K562 (cell line): ENCODE measurements around the gene ZNF709. TPM values are rescaled to one million over a fixed set of nuclear protein-coding genes. Genes with fewer than 3 reads are reported as not detected.

Experiments used
- CAMTA2 ChIP-seq: fragments of 250-450 bp; sonication (Bioruptor Pico); conservative IDR thresholded peaks from 2 replicates; pipeline ENCODE4 v1.5.1; 2022
- CBFB ChIP-seq: sonication (generic); formaldehyde crosslinking; IDR thresholded peaks from 2 replicates; pipeline ENCODE4 v1.4.0; 2020; ENCODE audit warnings: mild to moderate bottlenecking, missing genetic modification reagents
- DACH1 ChIP-seq: fragments of 450-650 bp; IDR thresholded peaks from 2 replicates; pipeline ENCODE4 v1.6.1; 2018; ENCODE audit not compliant: partially characterized antibody
- GATAD2A ChIP-seq: fragments of 450-650 bp; IDR thresholded peaks from 2 replicates; pipeline ENCODE4 v1.6.1; 2017
- IRF2 ChIP-seq: sonication (generic); formaldehyde crosslinking; IDR thresholded peaks from 2 replicates; pipeline ENCODE4 v1.8.1; 2022; ENCODE audit warnings: mild to moderate bottlenecking, missing genetic modification reagents
- MAZ ChIP-seq, 2 experiments: fragments of 450-650 bp in 1 of 2; sonication (generic) in 1 of 2; formaldehyde crosslinking; IDR thresholded peaks in 1 of 2; conservative IDR thresholded peaks in 1 of 2; 2 replicates each; pipeline versions ENCODE4 v1.4.0 to v1.5.0; 2020; ENCODE audit warnings: mild to moderate bottlenecking in 1 of 2, missing genetic modification reagents in 1 of 2
- PHB2 ChIP-seq: fragments of 450-650 bp; IDR thresholded peaks from 2 replicates; pipeline ENCODE4 v1.6.1; 2017; ENCODE audit warnings: low read depth
- PPARD ChIP-seq: fragments of 250-450 bp; sonication (Bioruptor Pico); IDR thresholded peaks from 2 replicates; pipeline ENCODE4 v1.8.0; 2022; ENCODE audit warnings: inconsistent platforms, mild to moderate bottlenecking, moderate library complexity
- SMC3 ChIP-seq: conservative IDR thresholded peaks from 2 replicates; pipeline ENCODE4 v1.6.1; 2011; ENCODE audit warnings: low read depth, low read length, improper control_type of control experiment; ENCODE audit not compliant: insufficient read depth
- TBP ChIP-seq: optimal IDR thresholded peaks from 2 replicates; pipeline ENCODE3; 2011; ENCODE audit warnings: low read depth, low read length, improper control_type of control experiment
- U2AF2 ChIP-seq: fragments of 200-400 bp; formaldehyde crosslinking; optimal IDR thresholded peaks from 2 replicates; pipeline ENCODE3; 2017; ENCODE audit warnings: low read depth, mild to moderate bottlenecking, low read length
- ZNF197 ChIP-seq: fragments of 200-800 bp; sonication (Bioruptor generic); IDR thresholded peaks from 2 replicates; pipeline ENCODE4 v1.6.1; 2016; ENCODE audit warnings: low read depth, missing genetic modification characterization, missing compliant biosample characterization
- ZNF431 ChIP-seq: sonication (generic); formaldehyde crosslinking; IDR thresholded peaks from 2 replicates; pipeline ENCODE4 v1.8.0; 2022; ENCODE audit warnings: mild to moderate bottlenecking, missing genetic modification reagents
- ZNF830 ChIP-seq: fragments of 250-450 bp; sonication (Bioruptor Pico); IDR thresholded peaks from 2 replicates; pipeline ENCODE4 v1.5.0; 2021; ENCODE audit warnings: mild to moderate bottlenecking
- polyA plus RNA-seq, 8 experiments: library from polyadenylated mRNA; depleted of rRNA in 4 of 8; stranded (reverse) in 5 of 8; unstranded in 3 of 8; fragments of >200 nt; fragmentation: Nextera tagmentation in 2 of 8; fragmentation: Illumina TruSeq in 1 of 8; extraction: Ambion mirVana in 2 of 8; extraction: Trizol in 1 of 8; gene quantifications; 2 replicates each; pipeline versions ENCODE4 v1.2.1 to v1.2.3, GENCODE V29; 2011 to 2014; ENCODE audit warnings: inconsistent platforms in 1 of 8, missing spikeins in 1 of 8
- total RNA-seq, 7 experiments: library from RNA; depleted of rRNA in 6 of 7; stranded (reverse); fragments of >200 nt in 6 of 7; fragmentation: Illumina TruSeq in 2 of 7; extraction: Trizol in 2 of 7; gene quantifications; 2 replicates each; pipeline versions ENCODE4 v1.2.1 to v1.2.3, GENCODE V29; 2011 to 2021; ENCODE audit warnings: low replicate concordance in 1 of 7
- TF ChIP-seq, protein P1 (sequence below): IDR thresholded peaks from 3 replicates; pipeline ENCODE4 v1.6.1; 2011; ENCODE audit warnings: borderline replicate concordance, mild to moderate bottlenecking, moderate library complexity; ENCODE audit not compliant: insufficient read length; ENCODE audit errors: extremely low read depth
- TF ChIP-seq, protein P2 (sequence below): fragments of 250-450 bp; sonication (Bioruptor Pico); IDR thresholded peaks from 2 replicates; pipeline ENCODE4 v1.4.0; 2020; ENCODE audit warnings: mild to moderate bottlenecking, moderate library complexity
- TF ChIP-seq, protein P3 (sequence below): fragments of 250-450 bp; sonication (Bioruptor Pico); IDR thresholded peaks from 2 replicates; pipeline ENCODE4 v1.5.0; 2020; ENCODE audit warnings: mild to moderate bottlenecking, borderline replicate concordance
- TF ChIP-seq, protein P4 (sequence below), 2 experiments: fragments of 200-800 bp in 1 of 2; sonication (Bioruptor generic) in 1 of 2; sonication (generic) in 1 of 2; formaldehyde crosslinking in 1 of 2; IDR thresholded peaks in 1 of 2; conservative IDR thresholded peaks in 1 of 2; 2 replicates each; pipeline versions ENCODE4 v1.5.0 to v1.6.1; 2016 to 2020; ENCODE audit warnings: missing compliant biosample characterization in 1 of 2, missing genetic modification characterization in 1 of 2, missing genetic modification reagents in 1 of 2

Gene ZNF709
- total and polyA plus RNA-seq, 9 of the 15 experiments (the other 6 are each of a cell fraction or from before 2014, with no cell fraction given) = 0.07 to 0.69 (median 0.18) TPM

DNA sequence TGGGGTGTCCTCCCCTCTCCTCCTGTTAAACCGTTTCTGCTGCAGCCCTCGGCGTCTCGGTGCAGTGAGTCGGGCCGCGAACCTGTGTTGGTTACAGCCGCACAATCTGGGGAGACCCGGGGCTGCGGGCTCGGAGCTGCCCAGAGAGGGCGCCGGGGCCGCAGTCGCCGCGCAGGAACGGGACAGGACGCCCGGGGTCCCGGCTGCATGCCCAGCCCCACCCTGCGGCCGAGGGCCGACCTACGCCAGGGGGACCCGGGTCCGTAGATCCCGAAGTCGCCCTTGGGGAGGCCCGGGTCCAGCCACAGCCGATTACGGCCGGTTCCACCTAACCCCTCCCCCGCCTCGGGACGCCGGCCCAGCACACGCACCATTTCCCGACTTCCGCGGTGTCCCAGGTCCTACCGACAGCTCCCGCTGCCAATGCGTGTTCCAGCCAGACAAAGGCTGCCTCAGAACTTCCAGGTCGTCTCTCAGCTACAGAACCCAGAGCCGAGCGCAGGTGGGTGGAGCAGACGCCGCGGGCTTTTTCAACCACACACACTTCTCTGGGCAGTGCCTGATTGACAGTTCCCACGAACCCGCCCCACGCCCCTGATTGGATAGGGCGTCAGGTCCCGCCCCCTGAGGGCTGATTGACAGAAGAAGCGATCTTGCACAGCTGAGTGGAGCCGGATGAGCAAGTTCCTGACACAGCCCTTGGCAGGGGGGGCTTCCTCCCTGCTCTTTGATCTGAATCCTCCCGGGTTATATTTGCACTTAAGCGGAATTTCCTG, 43.9 kb downstream of the ZNF709 start, which contains the start of gene ZNF443 (continued):
- TF ChIP-seq, protein P1, sequence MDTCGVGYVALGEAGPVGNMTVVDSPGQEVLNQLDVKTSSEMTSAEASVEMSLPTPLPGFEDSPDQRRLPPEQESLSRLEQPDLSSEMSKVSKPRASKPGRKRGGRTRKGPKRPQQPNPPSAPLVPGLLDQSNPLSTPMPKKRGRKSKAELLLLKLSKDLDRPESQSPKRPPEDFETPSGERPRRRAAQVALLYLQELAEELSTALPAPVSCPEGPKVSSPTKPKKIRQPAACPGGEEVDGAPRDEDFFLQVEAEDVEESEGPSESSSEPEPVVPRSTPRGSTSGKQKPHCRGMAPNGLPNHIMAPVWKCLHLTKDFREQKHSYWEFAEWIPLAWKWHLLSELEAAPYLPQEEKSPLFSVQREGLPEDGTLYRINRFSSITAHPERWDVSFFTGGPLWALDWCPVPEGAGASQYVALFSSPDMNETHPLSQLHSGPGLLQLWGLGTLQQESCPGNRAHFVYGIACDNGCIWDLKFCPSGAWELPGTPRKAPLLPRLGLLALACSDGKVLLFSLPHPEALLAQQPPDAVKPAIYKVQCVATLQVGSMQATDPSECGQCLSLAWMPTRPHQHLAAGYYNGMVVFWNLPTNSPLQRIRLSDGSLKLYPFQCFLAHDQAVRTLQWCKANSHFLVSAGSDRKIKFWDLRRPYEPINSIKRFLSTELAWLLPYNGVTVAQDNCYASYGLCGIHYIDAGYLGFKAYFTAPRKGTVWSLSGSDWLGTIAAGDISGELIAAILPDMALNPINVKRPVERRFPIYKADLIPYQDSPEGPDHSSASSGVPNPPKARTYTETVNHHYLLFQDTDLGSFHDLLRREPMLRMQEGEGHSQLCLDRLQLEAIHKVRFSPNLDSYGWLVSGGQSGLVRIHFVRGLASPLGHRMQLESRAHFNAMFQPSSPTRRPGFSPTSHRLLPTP = no peak
- TF ChIP-seq CBFB (CRISPR knock-in tag) (no peak), TBP (peak; percentile 35), PHB2 (no peak), CAMTA2 (CRISPR knock-in tag) (no peak), U2AF2 (no peak), PPARD (no peak), MAZ (CRISPR knock-in tag; conservative IDR thresholded peaks at IDR 0.05 in 1 of 2, IDR thresholded peaks at IDR 0.05 in 1 of 2) (peak; percentile 38 to 59; a peak in 3 of 4 replicates), IRF2 (CRISPR knock-in tag) (no peak), DACH1 (no peak), ZNF197 (CRISPR knock-in tag) (no peak), SMC3 (no peak), ZNF830 (CRISPR knock-in tag) (no peak), GATAD2A (no peak), ZNF431 (no peak)
- TF ChIP-seq, protein P2, sequence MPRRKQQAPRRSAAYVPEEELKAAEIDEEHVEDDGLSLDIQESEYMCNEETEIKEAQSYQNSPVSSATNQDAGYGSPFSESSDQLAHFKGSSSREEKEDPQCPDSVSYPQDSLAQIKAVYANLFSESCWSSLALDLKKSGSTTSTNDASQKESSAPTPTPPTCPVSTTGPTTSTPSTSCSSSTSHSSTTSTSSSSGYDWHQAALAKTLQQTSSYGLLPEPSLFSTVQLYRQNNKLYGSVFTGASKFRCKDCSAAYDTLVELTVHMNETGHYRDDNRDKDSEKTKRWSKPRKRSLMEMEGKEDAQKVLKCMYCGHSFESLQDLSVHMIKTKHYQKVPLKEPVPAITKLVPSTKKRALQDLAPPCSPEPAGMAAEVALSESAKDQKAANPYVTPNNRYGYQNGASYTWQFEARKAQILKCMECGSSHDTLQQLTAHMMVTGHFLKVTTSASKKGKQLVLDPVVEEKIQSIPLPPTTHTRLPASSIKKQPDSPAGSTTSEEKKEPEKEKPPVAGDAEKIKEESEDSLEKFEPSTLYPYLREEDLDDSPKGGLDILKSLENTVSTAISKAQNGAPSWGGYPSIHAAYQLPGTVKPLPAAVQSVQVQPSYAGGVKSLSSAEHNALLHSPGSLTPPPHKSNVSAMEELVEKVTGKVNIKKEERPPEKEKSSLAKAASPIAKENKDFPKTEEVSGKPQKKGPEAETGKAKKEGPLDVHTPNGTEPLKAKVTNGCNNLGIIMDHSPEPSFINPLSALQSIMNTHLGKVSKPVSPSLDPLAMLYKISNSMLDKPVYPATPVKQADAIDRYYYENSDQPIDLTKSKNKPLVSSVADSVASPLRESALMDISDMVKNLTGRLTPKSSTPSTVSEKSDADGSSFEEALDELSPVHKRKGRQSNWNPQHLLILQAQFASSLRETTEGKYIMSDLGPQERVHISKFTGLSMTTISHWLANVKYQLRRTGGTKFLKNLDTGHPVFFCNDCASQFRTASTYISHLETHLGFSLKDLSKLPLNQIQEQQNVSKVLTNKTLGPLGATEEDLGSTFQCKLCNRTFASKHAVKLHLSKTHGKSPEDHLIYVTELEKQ = no peak
- TF ChIP-seq, protein P3, sequence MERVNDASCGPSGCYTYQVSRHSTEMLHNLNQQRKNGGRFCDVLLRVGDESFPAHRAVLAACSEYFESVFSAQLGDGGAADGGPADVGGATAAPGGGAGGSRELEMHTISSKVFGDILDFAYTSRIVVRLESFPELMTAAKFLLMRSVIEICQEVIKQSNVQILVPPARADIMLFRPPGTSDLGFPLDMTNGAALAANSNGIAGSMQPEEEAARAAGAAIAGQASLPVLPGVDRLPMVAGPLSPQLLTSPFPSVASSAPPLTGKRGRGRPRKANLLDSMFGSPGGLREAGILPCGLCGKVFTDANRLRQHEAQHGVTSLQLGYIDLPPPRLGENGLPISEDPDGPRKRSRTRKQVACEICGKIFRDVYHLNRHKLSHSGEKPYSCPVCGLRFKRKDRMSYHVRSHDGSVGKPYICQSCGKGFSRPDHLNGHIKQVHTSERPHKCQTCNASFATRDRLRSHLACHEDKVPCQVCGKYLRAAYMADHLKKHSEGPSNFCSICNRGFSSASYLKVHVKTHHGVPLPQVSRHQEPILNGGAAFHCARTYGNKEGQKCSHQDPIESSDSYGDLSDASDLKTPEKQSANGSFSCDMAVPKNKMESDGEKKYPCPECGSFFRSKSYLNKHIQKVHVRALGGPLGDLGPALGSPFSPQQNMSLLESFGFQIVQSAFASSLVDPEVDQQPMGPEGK (CRISPR knock-in tag) = no peak
- TF ChIP-seq, protein P4, sequence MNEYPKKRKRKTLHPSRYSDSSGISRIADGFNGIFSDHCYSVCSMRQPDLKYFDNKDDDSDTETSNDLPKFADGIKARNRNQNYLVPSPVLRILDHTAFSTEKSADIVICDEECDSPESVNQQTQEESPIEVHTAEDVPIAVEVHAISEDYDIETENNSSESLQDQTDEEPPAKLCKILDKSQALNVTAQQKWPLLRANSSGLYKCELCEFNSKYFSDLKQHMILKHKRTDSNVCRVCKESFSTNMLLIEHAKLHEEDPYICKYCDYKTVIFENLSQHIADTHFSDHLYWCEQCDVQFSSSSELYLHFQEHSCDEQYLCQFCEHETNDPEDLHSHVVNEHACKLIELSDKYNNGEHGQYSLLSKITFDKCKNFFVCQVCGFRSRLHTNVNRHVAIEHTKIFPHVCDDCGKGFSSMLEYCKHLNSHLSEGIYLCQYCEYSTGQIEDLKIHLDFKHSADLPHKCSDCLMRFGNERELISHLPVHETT (CRISPR knock-in tag; conservative IDR thresholded peaks at IDR 0.05 in 1 of 2, IDR thresholded peaks at IDR 0.05 in 1 of 2) = no peak
